Muscle layer of colon (tissue), 2 donors: Measurements from ENCODE around the gene NFIX.

ENCODE experiments used
- H3K27ac ChIP-seq: one replicate; pipeline ENCODE4 v1.7.0; 2013; ENCODE audit warnings: low read depth, mild to moderate bottlenecking, low read length, moderate library complexity
- H3K27me3 ChIP-seq, 2 donors: one replicate each; pipeline ENCODE4 v1.7.0; 2013; ENCODE audit warnings: low read length in 2 of 2, mild to moderate bottlenecking in 2 of 2; ENCODE audit not compliant: insufficient read depth in 2 of 2, control insufficient read depth in 1 of 2
- H3K36me3 ChIP-seq: one replicate; pipeline ENCODE4 v1.7.0; 2013; ENCODE audit warnings: mild to moderate bottlenecking, low read length; ENCODE audit not compliant: insufficient read depth
- H3K4me1 ChIP-seq: one replicate; pipeline ENCODE4 v1.7.0; 2013; ENCODE audit warnings: mild to moderate bottlenecking, low read length; ENCODE audit not compliant: insufficient read depth
- H3K4me3 ChIP-seq, 2 donors: one replicate each; pipeline ENCODE4 v1.7.0; 2013; ENCODE audit warnings: low read length in 2 of 2, low read depth in 1 of 2, mild to moderate bottlenecking in 1 of 2, moderate library complexity in 1 of 2
- H3K9ac ChIP-seq: one replicate; pipeline ENCODE4 v1.7.0; 2013; ENCODE audit warnings: low read length
- H3K9me3 ChIP-seq: one replicate; pipeline ENCODE4 v1.7.0; 2013; ENCODE audit warnings: mild to moderate bottlenecking, low read length
- donor health status: abdominal sarcoma.
- donor health status: Adenocarcinoma of cecum.

NFIX gene

GRCh38 chr19:13078897-13079541, 83.7 kb downstream of the NFIX start:
- Histone ChIP-seq H3K9ac (peak overlapping the region; percentile 53), H3K36me3 (peaks cover 58% of the 10 kb centered on the region), H3K4me1 (peaks cover 72% of the 10 kb centered on the region), H3K9me3 (no peaks in the 10 kb centered on the region), H3K4me3 (peak overlapping the region in 1 of 2 donors; percentile 47), H3K27me3 (no peaks in the 10 kb centered on the region), H3K27ac (peak overlapping the region; percentile 95)

GRCh38 chr19:13079542-13079986, 84.3 kb downstream of the NFIX start:
- H3K36me3 ChIP-seq = peaks cover 54% of the 10 kb centered on the region

GRCh38 chr19:13082192-13083007, 87.1 kb downstream of the NFIX start:
- H3K9ac ChIP-seq = no peak overlapping the region
- no peaks in the 10 kb centered on the region for H3K9me3 ChIP-seq
- H3K27me3 ChIP-seq = no peaks in the 10 kb centered on the region
- peaks cover 62% of the 10 kb centered on the region for H3K4me1 ChIP-seq
- peak overlapping the region; percentile 43 for H3K27ac ChIP-seq
- H3K36me3 ChIP-seq = peaks cover 62% of the 10 kb centered on the region
- no peak overlapping the region for H3K4me3 ChIP-seq

More at GRCh38 chr19:13079542-13079986, 84.3 kb downstream of the NFIX start:
- H3K9me3 ChIP-seq = no peaks in the 10 kb centered on the region
- no peak overlapping the region for H3K4me3 ChIP-seq
- peak overlapping the region; percentile 95 for H3K27ac ChIP-seq
- peaks cover 69% of the 10 kb centered on the region for H3K4me1 ChIP-seq
- no peaks in the 10 kb centered on the region for H3K27me3 ChIP-seq
- peak overlapping the region; percentile 53 for H3K9ac ChIP-seq

GRCh38 chr19:13083008-13083404, 87.7 kb downstream of the NFIX start:
- Histone ChIP-seq H3K27ac (peak overlapping the region; percentile 43), H3K4me3 (no peak overlapping the region), H3K9ac (no peak overlapping the region), H3K9me3 (no peaks in the 10 kb centered on the region), H3K27me3 (no peaks in the 10 kb centered on the region), H3K36me3 (peaks cover 61% of the 10 kb centered on the region), H3K4me1 (peaks cover 56% of the 10 kb centered on the region)

GRCh38 chr19:13083627-13084026, 88.4 kb downstream of the NFIX start:
- H3K36me3 ChIP-seq = peaks cover 55% of the 10 kb centered on the region

GRCh38 chr19:13085666-13086065, 90.4 kb downstream of the NFIX start:
- H3K27ac ChIP-seq = peak overlapping the region; percentile 43
- H3K9ac ChIP-seq = no peak overlapping the region
- H3K4me3 ChIP-seq = no peak overlapping the region
- peaks cover 59% of the 10 kb centered on the region for H3K36me3 ChIP-seq
- no peaks in the 10 kb centered on the region for H3K27me3 ChIP-seq
- peaks cover 49% of the 10 kb centered on the region for H3K4me1 ChIP-seq
- H3K9me3 ChIP-seq = no peaks in the 10 kb centered on the region

More at GRCh38 chr19:13083627-13084026, 88.4 kb downstream of the NFIX start:
- Histone ChIP-seq H3K27me3 (no peaks in the 10 kb centered on the region), H3K4me1 (peaks cover 50% of the 10 kb centered on the region), H3K4me3 (no peak overlapping the region), H3K9me3 (no peaks in the 10 kb centered on the region), H3K27ac (no peak overlapping the region), H3K9ac (no peak overlapping the region)

GRCh38 chr19:13086341-13086740, 91.1 kb downstream of the NFIX start:
- Histone ChIP-seq H3K27me3 (no peaks in the 10 kb centered on the region), H3K4me3 (no peak overlapping the region), H3K9me3 (no peaks in the 10 kb centered on the region), H3K27ac (peak overlapping the region; percentile 43), H3K4me1 (peaks cover 55% of the 10 kb centered on the region), H3K36me3 (peaks cover 59% of the 10 kb centered on the region), H3K9ac (no peak overlapping the region)

- peaks cover 56% of the 10 kb centered on the region for H3K4me1 ChIP-seq
- no peak overlapping the region for H3K4me3 ChIP-seq
- H3K27me3 ChIP-seq = no peaks in the 10 kb centered on the region
- no peak overlapping the region for H3K27ac ChIP-seq
- H3K9me3 ChIP-seq = no peaks in the 10 kb centered on the region
- peaks cover 50% of the 10 kb centered on the region for H3K36me3 ChIP-seq
- H3K9ac ChIP-seq = no peak overlapping the region
These were observed 92.0 kb downstream of the NFIX start for GRCh38 chr19:13087295-13087694.

GRCh38 chr19:13087795-13088537, 92.7 kb downstream of the NFIX start:
- Histone ChIP-seq H3K9me3 (no peaks in the 10 kb centered on the region), H3K36me3 (peaks cover 45% of the 10 kb centered on the region), H3K27ac (no peak overlapping the region), H3K9ac (no peak overlapping the region), H3K4me1 (peaks cover 56% of the 10 kb centered on the region), H3K4me3 (no peak overlapping the region), H3K27me3 (no peaks in the 10 kb centered on the region)

- H3K27me3 ChIP-seq = no peaks in the 10 kb centered on the region
- H3K9me3 ChIP-seq = no peaks in the 10 kb centered on the region
- peak overlapping the region; percentile 63 for H3K27ac ChIP-seq
- H3K36me3 ChIP-seq = peaks cover 47% of the 10 kb centered on the region
- no peak overlapping the region for H3K4me3 ChIP-seq
- H3K4me1 ChIP-seq = peaks cover 67% of the 10 kb centered on the region
- H3K9ac ChIP-seq = no peak overlapping the region
These were observed 94.0 kb downstream of the NFIX start for GRCh38 chr19:13089139-13089856.
